ENCODE measurements around the gene GRID1.

The GRID1 gene

GRCh38 chr10:85927952-85928665 is 438.5 kb downstream of the GRID1 start:
- no peak overlapping the region for H3K27ac ChIP-seq
- TF ChIP-seq ZFX (IDR thresholded peaks at IDR 0.05; ENCODE audit: borderline replicate concordance) (no peak), CTCF (IDR thresholded peaks at IDR 0.05) (no peak)

- TF ChIP-seq ZFX (IDR thresholded peaks at IDR 0.05; ENCODE audit: borderline replicate concordance) (no peak), CTCF (IDR thresholded peaks at IDR 0.05) (no peak)
- no peak overlapping the region for H3K27ac ChIP-seq
Observed at GRCh38 chr10:85926986-85927385, 439.6 kb downstream of the GRID1 start.

- H3K27ac ChIP-seq: no peak overlapping the region
- TF ChIP-seq ZFX (IDR thresholded peaks at IDR 0.05; ENCODE audit: borderline replicate concordance) (no peak), CTCF (IDR thresholded peaks at IDR 0.05) (no peak)
Observed at GRCh38 chr10:85926136-85926535, 440.5 kb downstream of the GRID1 start.

- no peak overlapping the region for H3K27ac ChIP-seq
- TF ChIP-seq CTCF (IDR thresholded peaks at IDR 0.05): 0 out of 2 replicates have a peak, but pooled peaks have one; percentile 11
- no peak for TF ChIP-seq ZFX (IDR thresholded peaks at IDR 0.05; ENCODE audit: borderline replicate concordance)
Observed at GRCh38 chr10:85925201-85925750, 441.3 kb downstream of the GRID1 start.

- no peak overlapping the region for H3K27ac ChIP-seq
- TF ChIP-seq ZFX (IDR thresholded peaks at IDR 0.05; ENCODE audit: borderline replicate concordance) (no peak), CTCF (IDR thresholded peaks at IDR 0.05) (no peak)
Observed at GRCh38 chr10:85924382-85925102, 442.1 kb downstream of the GRID1 start.

- TF ChIP-seq ZFX (IDR thresholded peaks at IDR 0.05; ENCODE audit: borderline replicate concordance) (no peak), CTCF (IDR thresholded peaks at IDR 0.05) (no peak)
- no peak overlapping the region for H3K27ac ChIP-seq
Observed at GRCh38 chr10:85922356-85923129, 444.1 kb downstream of the GRID1 start.

Data from 22Rv1 (cell line).